SK-N-SH (cell line): ENCODE measurements around the gene GUF1. TPM values are rescaled to one million over a fixed set of nuclear protein-coding genes. Genes with fewer than 3 reads are reported as not detected.
"Not testable (repeated sequence)": the region's sequence is repeated elsewhere in the genome, so short reads cannot be mapped to it uniquely, and the experiment has no call there.

ENCODE experiments used
- CTCF ChIA-PET: fragments of 300-600, 350-600 bp; formaldehyde crosslinking; extraction: SDS; loops from one replicate; lab custom pipeline; 2021; lab: Yijun Ruan, JAX
- POLR2A ChIA-PET: fragments of 350-600 bp; sonication (Branson Sonifier 250); formaldehyde crosslinking; extraction: SDS; loops from one replicate; lab custom pipeline; 2020; ENCODE audit warnings: antibody characterized with exemption, inconsistent platforms; lab: Yijun Ruan, JAX
- DNase-seq: peaks from one replicate; pipeline ENCODE4 v3.0.0; 2012
- H2AFZ ChIP-seq: fragments of 200-600 bp; sonication (generic); 2 replicates; pipeline ENCODE4 v1.8.1; 2016; ENCODE audit warnings: antibody characterized with exemption, mild to moderate bottlenecking, low read depth
- H3F3A ChIP-seq: fragments of 200-600 bp; sonication (generic); replicated peaks from 2 replicates; pipeline ENCODE3; 2016; ENCODE audit warnings: antibody characterized with exemption, mild to moderate bottlenecking; ENCODE audit not compliant: insufficient read depth
- H3K27ac ChIP-seq, 2 experiments: fragments of 200-500 bp in 1 of 2; fragments of 200-600 bp in 1 of 2; sonication (Bioruptor generic) in 1 of 2; sonication (generic), shearing (Covaris generic) in 1 of 2; 2 replicates each; pipeline versions ENCODE4 v1.5.1 to v1.6.1; 2014 to 2016; ENCODE audit warnings: low read depth in 2 of 2, inconsistent platforms in 1 of 2, low read length in 1 of 2, mild to moderate bottlenecking in 1 of 2, mixed read lengths in 1 of 2
- H3K27me3 ChIP-seq: fragments of 200-600 bp; sonication (generic), shearing (Covaris generic); 2 replicates; pipeline ENCODE4 v1.6.1; 2016; ENCODE audit warnings: mixed run types; ENCODE audit not compliant: insufficient read depth
- H3K36me3 ChIP-seq, 2 experiments: fragments of 200-500 bp in 1 of 2; fragments of 200-600 bp in 1 of 2; sonication (Bioruptor generic) in 1 of 2; sonication (generic) in 1 of 2; replicated peaks in 1 of 2; 2 replicates each; pipeline versions ENCODE3 to v1.5.1; 2014 to 2016; ENCODE audit warnings: low read length in 1 of 2, mild to moderate bottlenecking in 1 of 2; ENCODE audit not compliant: insufficient read depth in 2 of 2, control insufficient read depth in 1 of 2
- H3K4me1 ChIP-seq, 2 experiments: fragments of 200-500 bp in 1 of 2; fragments of 200-600 bp in 1 of 2; sonication (Bioruptor generic) in 1 of 2; sonication (generic), shearing (Covaris generic) in 1 of 2; 2 replicates each; pipeline versions ENCODE4 v1.5.1 to v1.6.1; 2014 to 2016; ENCODE audit warnings: low read depth in 1 of 2, low read length in 1 of 2, mixed run types in 1 of 2; ENCODE audit not compliant: insufficient read depth in 2 of 2, control insufficient read depth in 1 of 2
- H3K4me2 ChIP-seq: fragments of 200-600 bp; sonication (generic), shearing (Covaris generic); 2 replicates; pipeline ENCODE4 v1.6.1; 2017; ENCODE audit warnings: mixed run types
- H3K4me3 ChIP-seq, 2 experiments: fragments of 200-500 bp in 1 of 2; fragments of 200-600 bp in 1 of 2; sonication (Bioruptor generic) in 1 of 2; sonication (generic), shearing (Covaris generic) in 1 of 2; 2 replicates each; pipeline versions ENCODE4 v1.5.1 to v1.8.1; 2014 to 2016; ENCODE audit warnings: low read depth in 2 of 2, inconsistent platforms in 1 of 2, low read length in 1 of 2, mild to moderate bottlenecking in 1 of 2, mixed read lengths in 1 of 2, moderate library complexity in 1 of 2
- H3K79me2 ChIP-seq: fragments of 200-600 bp; sonication (generic); 2 replicates; pipeline ENCODE4 v1.8.1; 2017; ENCODE audit warnings: mild to moderate bottlenecking; ENCODE audit not compliant: insufficient read depth
- H3K9ac ChIP-seq: fragments of 200-600 bp; sonication (generic); 2 replicates; pipeline ENCODE4 v1.6.1; 2017; ENCODE audit warnings: mixed run types
- H3K9me2 ChIP-seq: fragments of 200-600 bp; sonication (generic); 2 replicates; pipeline ENCODE4 v1.6.1; 2017; ENCODE audit warnings: mixed run types
- H3K9me3 ChIP-seq: fragments of 200-600 bp; sonication (generic); 2 replicates; pipeline ENCODE4 v1.6.1; 2017; ENCODE audit warnings: mixed run types, mild to moderate bottlenecking, moderate library complexity
- H4K20me1 ChIP-seq: fragments of 200-600 bp; sonication (generic); 2 replicates; pipeline ENCODE4 v1.6.1; 2017; ENCODE audit warnings: mild to moderate bottlenecking, mixed run types; ENCODE audit not compliant: insufficient read depth
- CHD2 ChIP-seq: fragments of 150-350 bp; IDR thresholded peaks from 2 replicates; pipeline ENCODE4 v1.6.1; 2018; ENCODE audit warnings: low read length; ENCODE audit not compliant: partially characterized antibody
- ELF1 ChIP-seq: IDR thresholded peaks from 2 replicates; pipeline ENCODE4 v1.4.0; 2012
- EP300 ChIP-seq, 2 experiments: IDR thresholded peaks; 2 replicates each; pipeline versions ENCODE4 v1.4.0 to v1.6.1; 2012; ENCODE audit warnings: borderline replicate concordance in 1 of 2, low read depth in 1 of 2, low read length in 1 of 2
- FOXJ3 ChIP-seq: sonication (generic); formaldehyde crosslinking; IDR thresholded peaks from 2 replicates; pipeline ENCODE4 v1.5.1; 2020; ENCODE audit warnings: mild to moderate bottlenecking, missing genetic modification reagents
- IRF3 ChIP-seq: fragments of 150-350 bp; IDR thresholded peaks from 2 replicates; pipeline ENCODE4 v1.6.1; 2016; ENCODE audit warnings: mild to moderate bottlenecking, low read depth, low read length
- MEF2A ChIP-seq: IDR thresholded peaks from 2 replicates; pipeline ENCODE4 v1.4.0; 2012; ENCODE audit warnings: low read depth, borderline replicate concordance
- NFIC ChIP-seq: IDR thresholded peaks from 2 replicates; pipeline ENCODE4 v1.4.0; 2012; ENCODE audit warnings: borderline replicate concordance
- RCOR1 ChIP-seq: fragments of 150-350 bp; IDR thresholded peaks from 2 replicates; pipeline ENCODE4 v1.6.1; 2017; ENCODE audit warnings: antibody characterized with exemption, low read length
- RXRA ChIP-seq: IDR thresholded peaks from 2 replicates; pipeline ENCODE4 v1.4.0; 2012; ENCODE audit warnings: low read depth, mild to moderate bottlenecking, borderline replicate concordance
- USF2 ChIP-seq: fragments of 150-350 bp; IDR thresholded peaks from 2 replicates; pipeline ENCODE4 v1.6.1; 2017; ENCODE audit warnings: antibody characterized with exemption, low read length, low read depth, borderline replicate concordance
- ZBTB33 ChIP-seq: IDR thresholded peaks from 2 replicates; pipeline ENCODE4 v1.4.0; 2012; ENCODE audit warnings: low read depth, borderline replicate concordance
- WGBS: methylation state at CpG from one replicate; pipeline ENCODE4 v1.1.6; 2017; ENCODE audit warnings: low lambda C conversion rate; 5-methylcytosine and 5-hydroxymethylcytosine counted together
- polyA plus RNA-seq, 3 experiments: library from polyadenylated mRNA; depleted of rRNA; stranded (reverse); fragments of >200 nt; gene quantifications; 2 replicates each; pipeline ENCODE4 v1.2.3, GENCODE V29; 2012
- TF ChIP-seq, protein P1 (sequence below): IDR thresholded peaks from 2 replicates; pipeline ENCODE4; 2012
- TF ChIP-seq, protein P2 (sequence below): IDR thresholded peaks from 2 replicates; pipeline ENCODE4 v1.6.1; 2012; ENCODE audit warnings: mild to moderate bottlenecking, low read depth, low read length, moderate library complexity

GUF1 gene
- polyA plus RNA-seq, 1 of the 3 experiments (the other 2 are of a cell fraction): 6.3 TPM

GRCh38 chr4:44727471-44727870 is 49.3 kb downstream of the GUF1 start:
- Histone ChIP-seq H3K27ac (no peak overlapping the region), H3F3A (no peaks in the 10 kb centered on the region), H3K4me3 (0 out of 4 replicates have a peak overlapping the region, but pooled peaks of 1 of the 2 experiments have one; percentile 92), H3K9me2 (no peaks in the 10 kb centered on the region), H2AFZ (peak overlapping the region; percentile 85; the same call in 1 of the 2 replicates), H4K20me1 (no peaks in the 10 kb centered on the region), H3K9me3 (no peaks in the 10 kb centered on the region), H3K79me2 (peaks cover 36% of the 10 kb centered on the region), H3K4me1 (peaks cover 0 to 2% of the 10 kb centered on the region in 2 experiments; a peak in 2 of 4 replicates), H3K4me2 (peak overlapping the region; percentile 78; the same call in 1 of the 2 replicates), H3K36me3 (no peaks in the 10 kb centered on the region), H3K9ac (no peak overlapping the region), H3K27me3 (no peaks in the 10 kb centered on the region)
- CTCF ChIA-PET: interaction anchor here (1.0 to 1.6 kb wide), 3 partner anchors 8 to 482 kb away, joined by 3 to 4 read pairs (median 3); no protein-coding TSS in a partner anchor
- no peak for DNase-seq
- WGBS: 84% methylated on average over 6 of the region's 6 CpGs
- POLR2A ChIA-PET: no interaction called here
- no peak for TF ChIP-seq FOXJ3 (CRISPR knock-in tag)
- TF ChIP-seq, protein P1, sequence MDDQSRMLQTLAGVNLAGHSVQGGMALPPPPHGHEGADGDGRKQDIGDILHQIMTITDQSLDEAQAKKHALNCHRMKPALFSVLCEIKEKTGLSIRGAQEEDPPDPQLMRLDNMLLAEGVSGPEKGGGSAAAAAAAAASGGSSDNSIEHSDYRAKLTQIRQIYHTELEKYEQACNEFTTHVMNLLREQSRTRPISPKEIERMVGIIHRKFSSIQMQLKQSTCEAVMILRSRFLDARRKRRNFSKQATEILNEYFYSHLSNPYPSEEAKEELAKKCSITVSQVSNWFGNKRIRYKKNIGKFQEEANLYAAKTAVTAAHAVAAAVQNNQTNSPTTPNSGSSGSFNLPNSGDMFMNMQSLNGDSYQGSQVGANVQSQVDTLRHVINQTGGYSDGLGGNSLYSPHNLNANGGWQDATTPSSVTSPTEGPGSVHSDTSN: no peak
- TF ChIP-seq MEF2A: no peak
- no peak for TF ChIP-seq USF2
- TF ChIP-seq ELF1: no peak
- no peak for TF ChIP-seq ZBTB33
- no peak for TF ChIP-seq NFIC
- TF ChIP-seq CHD2: no peak
- TF ChIP-seq, protein P2, sequence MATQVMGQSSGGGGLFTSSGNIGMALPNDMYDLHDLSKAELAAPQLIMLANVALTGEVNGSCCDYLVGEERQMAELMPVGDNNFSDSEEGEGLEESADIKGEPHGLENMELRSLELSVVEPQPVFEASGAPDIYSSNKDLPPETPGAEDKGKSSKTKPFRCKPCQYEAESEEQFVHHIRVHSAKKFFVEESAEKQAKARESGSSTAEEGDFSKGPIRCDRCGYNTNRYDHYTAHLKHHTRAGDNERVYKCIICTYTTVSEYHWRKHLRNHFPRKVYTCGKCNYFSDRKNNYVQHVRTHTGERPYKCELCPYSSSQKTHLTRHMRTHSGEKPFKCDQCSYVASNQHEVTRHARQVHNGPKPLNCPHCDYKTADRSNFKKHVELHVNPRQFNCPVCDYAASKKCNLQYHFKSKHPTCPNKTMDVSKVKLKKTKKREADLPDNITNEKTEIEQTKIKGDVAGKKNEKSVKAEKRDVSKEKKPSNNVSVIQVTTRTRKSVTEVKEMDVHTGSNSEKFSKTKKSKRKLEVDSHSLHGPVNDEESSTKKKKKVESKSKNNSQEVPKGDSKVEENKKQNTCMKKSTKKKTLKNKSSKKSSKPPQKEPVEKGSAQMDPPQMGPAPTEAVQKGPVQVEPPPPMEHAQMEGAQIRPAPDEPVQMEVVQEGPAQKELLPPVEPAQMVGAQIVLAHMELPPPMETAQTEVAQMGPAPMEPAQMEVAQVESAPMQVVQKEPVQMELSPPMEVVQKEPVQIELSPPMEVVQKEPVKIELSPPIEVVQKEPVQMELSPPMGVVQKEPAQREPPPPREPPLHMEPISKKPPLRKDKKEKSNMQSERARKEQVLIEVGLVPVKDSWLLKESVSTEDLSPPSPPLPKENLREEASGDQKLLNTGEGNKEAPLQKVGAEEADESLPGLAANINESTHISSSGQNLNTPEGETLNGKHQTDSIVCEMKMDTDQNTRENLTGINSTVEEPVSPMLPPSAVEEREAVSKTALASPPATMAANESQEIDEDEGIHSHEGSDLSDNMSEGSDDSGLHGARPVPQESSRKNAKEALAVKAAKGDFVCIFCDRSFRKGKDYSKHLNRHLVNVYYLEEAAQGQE: no peak
- TF ChIP-seq EP300 (IDR thresholded peaks at IDR 0.05; ENCODE audit: borderline replicate concordance in 1 of 2, low read depth in 1 of 2, low read length in 1 of 2): no peak
- no peak for TF ChIP-seq RCOR1
- TF ChIP-seq RXRA: no peak
- TF ChIP-seq IRF3: no peak

DNA sequence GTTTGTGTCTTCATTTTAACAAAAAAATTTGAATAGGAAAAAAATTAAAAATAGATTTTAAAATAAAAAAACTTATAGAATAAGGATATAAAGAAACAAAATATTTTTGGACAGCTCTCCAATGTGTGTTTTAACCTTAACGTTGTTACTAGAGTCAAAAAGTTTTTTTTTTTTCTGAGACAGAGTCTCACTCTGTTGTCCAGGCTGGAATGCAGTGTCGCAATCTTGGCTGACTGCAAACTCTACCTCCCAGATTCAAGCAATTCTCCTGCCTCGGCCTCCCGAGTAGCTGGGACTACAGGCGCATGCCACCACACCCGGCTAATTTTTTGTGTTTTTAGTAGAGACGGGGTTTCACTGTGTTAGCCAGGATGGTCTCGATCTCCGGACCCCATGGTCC is 50.5 kb downstream of the GUF1 start:
- H4K20me1 ChIP-seq, H3K9me3 ChIP-seq, DNase-seq, H3K9ac ChIP-seq, H3K4me1 ChIP-seq, H3K9me2 ChIP-seq, H3K36me3 ChIP-seq, H3K4me3 ChIP-seq, H3K4me2 ChIP-seq, H2AFZ ChIP-seq, H3F3A ChIP-seq, H3K27me3 ChIP-seq, POLR2A ChIA-PET, CTCF ChIA-PET, H3K27ac ChIP-seq: not testable (repeated sequence)
- 93% methylated on average over 9 of the region's 9 CpGs for WGBS
- peaks cover 25% of the 10 kb centered on the region for H3K79me2 ChIP-seq
